K562 treated with DMSO at 1 percent for 4 hours (cell line): ENCODE data around the gene CCND2. TPM values are rescaled to one million over a fixed set of nuclear protein-coding genes. Genes with fewer than 3 reads are reported as not detected.

Source experiments
- total RNA-seq: library from RNA; unstranded; fragments of 300-600 nt; gene quantifications from 2 replicates; pipeline ENCODE4 v1.2.3, GENCODE V29; 2022; ENCODE audit not compliant: insufficient read depth

CCND2 gene
- 9.8 and 10.4 TPM in 2 replicates for total RNA-seq

DNA sequence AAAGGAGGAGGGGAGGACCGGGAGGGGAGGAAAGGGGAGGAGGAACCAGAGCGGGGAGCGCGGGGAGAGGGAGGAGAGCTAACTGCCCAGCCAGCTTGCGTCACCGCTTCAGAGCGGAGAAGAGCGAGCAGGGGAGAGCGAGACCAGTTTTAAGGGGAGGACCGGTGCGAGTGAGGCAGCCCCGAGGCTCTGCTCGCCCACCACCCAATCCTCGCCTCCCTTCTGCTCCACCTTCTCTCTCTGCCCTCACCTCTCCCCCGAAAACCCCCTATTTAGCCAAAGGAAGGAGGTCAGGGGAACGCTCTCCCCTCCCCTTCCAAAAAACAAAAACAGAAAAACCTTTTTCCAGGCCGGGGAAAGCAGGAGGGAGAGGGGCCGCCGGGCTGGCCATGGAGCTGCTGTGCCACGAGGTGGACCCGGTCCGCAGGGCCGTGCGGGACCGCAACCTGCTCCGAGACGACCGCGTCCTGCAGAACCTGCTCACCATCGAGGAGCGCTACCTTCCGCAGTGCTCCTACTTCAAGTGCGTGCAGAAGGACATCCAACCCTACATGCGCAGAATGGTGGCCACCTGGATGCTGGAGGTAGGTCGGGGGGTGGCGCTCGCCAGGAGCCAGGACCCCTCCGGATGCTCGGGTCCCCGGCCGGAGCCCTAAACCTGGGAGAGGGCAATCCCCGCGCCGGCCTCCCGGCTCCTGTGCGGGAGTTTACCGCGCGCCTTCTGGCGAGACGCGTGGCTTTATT, at the start of gene CCND2:
TSS of gene CCND2 (plus strand) at position 111 of the 744 bp plus-strand sequence. CDS start at position 390, 279 bp downstream.

DNA sequence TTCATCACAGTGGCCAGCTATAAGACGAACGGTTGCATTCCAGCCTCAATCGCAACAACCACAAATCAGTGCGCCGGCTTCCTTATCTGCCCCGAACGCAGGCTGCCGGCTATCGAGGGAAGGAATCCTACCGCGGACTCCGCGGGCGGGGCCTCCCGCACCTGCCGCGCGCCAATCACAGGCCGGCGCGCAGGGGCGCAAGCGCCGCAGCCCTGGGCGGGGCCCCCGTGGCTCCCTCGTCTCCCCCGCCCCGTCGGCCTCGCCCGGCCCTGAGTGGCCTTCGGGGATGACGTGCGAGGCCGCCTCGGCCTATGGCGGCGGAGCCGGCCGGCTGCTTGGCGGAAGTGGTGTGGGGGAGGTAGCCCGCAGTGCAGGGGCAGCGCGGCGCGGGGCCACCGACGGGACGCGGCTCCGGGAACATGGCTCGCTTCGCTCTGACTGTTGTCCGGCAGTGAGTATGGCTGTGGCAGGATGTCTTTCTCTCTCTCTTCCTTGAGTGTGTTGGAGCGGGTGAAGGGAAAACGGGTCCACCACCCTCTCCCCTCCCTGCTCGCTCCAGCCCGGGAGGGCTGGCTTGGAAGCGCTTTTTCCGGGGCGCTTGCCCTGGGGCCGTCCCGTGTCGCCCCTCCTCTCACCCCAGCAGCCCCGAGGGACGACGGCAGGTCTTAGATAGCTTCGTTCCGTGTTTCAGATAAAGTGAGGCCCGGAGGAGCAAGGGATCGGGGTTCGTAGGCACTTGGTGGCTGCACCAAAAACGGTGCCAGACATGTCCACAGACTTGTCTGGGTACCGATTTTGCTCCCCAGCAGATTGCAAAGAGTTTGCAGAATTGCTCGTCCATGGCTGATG, 47.5 kb downstream of the CCND2 start, which contains the start of gene TIGAR:
TSS of gene TIGAR (plus strand) at position 361 of the 849 bp plus-strand sequence. CDS start at position 420, 59 bp downstream.

Other genes starting within 250 kb of the CCND2 start
- gene TIGAR, start 47.5 kb downstream of the CCND2 start, total RNA-seq = 0.41 TPM in 1 of 2 replicates, not detected in the other
- not detected in 2 replicates for gene FGF23, start 106.0 kb downstream of the CCND2 start, total RNA-seq
- gene FGF6, start 172.1 kb downstream of the CCND2 start, total RNA-seq = not detected in 2 replicates